HepG2 (cell line): ENCODE measurements around the gene PCYT2. TPM values are rescaled to one million over a fixed set of nuclear protein-coding genes. Genes with fewer than 3 reads are reported as not detected.

Experiments used
- FOXM1 ChIP-seq: sonication (generic); formaldehyde crosslinking; IDR thresholded peaks from 2 replicates; pipeline ENCODE4 v1.5.0; 2020; ENCODE audit warnings: missing genetic modification reagents
- FOXP1 ChIP-seq, 2 experiments: fragments of 450-650 bp in 1 of 2; IDR thresholded peaks; 2 replicates each; pipeline ENCODE4 v1.6.1; 2017 to 2018; ENCODE audit warnings: antibody characterized with exemption in 1 of 2
- HOXD1 ChIP-seq: sonication (generic); formaldehyde crosslinking; IDR thresholded peaks from 2 replicates; pipeline ENCODE4 v1.5.0; 2020; ENCODE audit warnings: missing genetic modification reagents
- IKZF1 ChIP-seq: fragments of 450-650 bp; IDR thresholded peaks from 2 replicates; pipeline ENCODE4 v1.7.1; 2016
- IKZF5 ChIP-seq: IDR thresholded peaks from 2 replicates; pipeline ENCODE4 v1.6.1; 2018; ENCODE audit warnings: missing genetic modification reagents, mild to moderate bottlenecking, missing compliant biosample characterization
- MLXIP ChIP-seq: sonication (generic); formaldehyde crosslinking; IDR thresholded peaks from 2 replicates; pipeline ENCODE4 v1.9.0; 2021; ENCODE audit warnings: missing genetic modification reagents, borderline replicate concordance
- NONO ChIP-seq, 2 experiments: fragments of 450-650 bp in 1 of 2; sonication (generic) in 1 of 2; formaldehyde crosslinking in 1 of 2; IDR thresholded peaks in 1 of 2; conservative IDR thresholded peaks in 1 of 2; 2 replicates each; pipeline versions ENCODE4 v1.6.1 to v1.8.0; 2017 to 2022; ENCODE audit warnings: mild to moderate bottlenecking in 1 of 2, missing genetic modification reagents in 1 of 2, moderate library complexity in 1 of 2
- RARA ChIP-seq: IDR thresholded peaks from 2 replicates; pipeline ENCODE4 v1.6.1; 2016; ENCODE audit warnings: missing genetic modification reagents, missing compliant biosample characterization
- RNF219 ChIP-seq: sonication (generic); formaldehyde crosslinking; IDR thresholded peaks from 2 replicates; pipeline ENCODE4 v1.5.0; 2020; ENCODE audit warnings: mild to moderate bottlenecking, missing genetic modification reagents
- SSRP1 ChIP-seq: IDR thresholded peaks from 2 replicates; pipeline ENCODE4 v1.6.1; 2016; ENCODE audit warnings: control low read depth
- TCF7L2 ChIP-seq: IDR thresholded peaks from 2 replicates; pipeline ENCODE4 v1.6.1; 2011; ENCODE audit warnings: mild to moderate bottlenecking, low read depth, low read length, moderate library complexity
- TERF1 ChIP-seq: sonication (generic); formaldehyde crosslinking; IDR thresholded peaks from 2 replicates; pipeline ENCODE4 v1.8.0; 2022; ENCODE audit warnings: mild to moderate bottlenecking, missing genetic modification reagents, moderate library complexity
- ZBTB43 ChIP-seq: sonication (generic); formaldehyde crosslinking; conservative IDR thresholded peaks from 2 replicates; pipeline ENCODE4 v1.4.0; 2020; ENCODE audit warnings: missing genetic modification reagents
- ZBTB49 ChIP-seq: sonication (generic); formaldehyde crosslinking; IDR thresholded peaks from 2 replicates; pipeline ENCODE4 v1.4.0; 2020; ENCODE audit warnings: missing genetic modification reagents, borderline replicate concordance
- ZC3H13 ChIP-seq: sonication (generic); formaldehyde crosslinking; IDR thresholded peaks from 2 replicates; pipeline ENCODE4 v1.8.1; 2023; ENCODE audit warnings: mild to moderate bottlenecking, missing genetic modification reagents, moderate library complexity
- ZNF138 ChIP-seq: sonication (generic); formaldehyde crosslinking; IDR thresholded peaks from 2 replicates; pipeline ENCODE4 v1.5.0; 2020; ENCODE audit warnings: mild to moderate bottlenecking, low read depth, missing genetic modification reagents
- ZNF253 ChIP-seq: sonication (generic); formaldehyde crosslinking; IDR thresholded peaks from 2 replicates; pipeline ENCODE4 v1.8.0; 2022; ENCODE audit warnings: mild to moderate bottlenecking, missing genetic modification reagents, borderline replicate concordance
- polyA plus RNA-seq, 8 experiments: library from polyadenylated mRNA; depleted of rRNA in 3 of 8; stranded (reverse) in 7 of 8; unstranded in 1 of 8; fragments of >200 nt; fragmentation: Illumina TruSeq in 4 of 8; extraction: Trizol in 4 of 8; gene quantifications; 2 replicates each; pipeline versions ENCODE4 v1.2.1 to v1.2.3, GENCODE V29; 2011 to 2016; ENCODE audit warnings: low read depth in 4 of 8, missing spikeins in 1 of 8, mixed read lengths in 1 of 8; ENCODE audit not compliant: insufficient read depth in 1 of 8
- total RNA-seq, 5 experiments: library from RNA; depleted of rRNA; stranded (reverse); fragments of >200 nt; fragmentation: Illumina TruSeq; extraction: Trizol; gene quantifications; 2 replicates each; pipeline ENCODE4 v1.2.3, GENCODE V29; 2016; ENCODE audit warnings: low read depth in 1 of 5

Gene PCYT2
- total and polyA plus RNA-seq, 2 of the 13 experiments (the other 11 are each of a cell fraction or from before 2014, with no cell fraction given): 147 to 297 TPM

GRCh38 chr17:81909966-81910839, 996 bp downstream of the PCYT2 start (continued):
- TF ChIP-seq ZBTB49 (CRISPR knock-in tag) (no peak), FOXM1 (CRISPR knock-in tag) (no peak), SSRP1 (CRISPR knock-in tag) (no peak), RARA (CRISPR knock-in tag) (peak; percentile 87), IKZF5 (CRISPR knock-in tag) (peak; percentile 92), TERF1 (CRISPR knock-in tag) (no peak), ZC3H13 (CRISPR knock-in tag) (peak; percentile 99), HOXD1 (CRISPR knock-in tag) (peak; percentile 76), MLXIP (CRISPR knock-in tag) (peak; percentile 97), NONO (IDR thresholded peaks at IDR 0.05) (no peak), NONO (CRISPR knock-in tag; conservative IDR thresholded peaks at IDR 0.05) (peak; percentile 98), ZNF253 (CRISPR knock-in tag) (peak; percentile 81; the same call in 1 of the 2 replicates), ZBTB43 (CRISPR knock-in tag) (peak; percentile 83; the same call in 1 of the 2 replicates), TCF7L2 (no peak), RNF219 (CRISPR knock-in tag) (no peak), IKZF1 (no peak), FOXP1 (IDR thresholded peaks at IDR 0.05) (no peak), FOXP1 (CRISPR knock-in tag; IDR thresholded peaks at IDR 0.05) (peak; percentile 49), ZNF138 (0 out of 2 replicates have a peak, but pooled peaks have one; percentile 4)
